Trophoblast cell (in vitro differentiated cells and primary cell): ENCODE measurements around the gene RASIP1.

Experiments used
- DNase-seq, 2 donors: peaks; one replicate each; pipeline ENCODE4 v3.0.0-alpha.2; 2016
- H2AFZ ChIP-seq: 2 replicates; pipeline ENCODE4 v1.6.1; 2013; ENCODE audit warnings: low read length, moderate library complexity, mild to moderate bottlenecking; ENCODE audit not compliant: insufficient read depth, poor library complexity
- H2AK5ac ChIP-seq: 2 replicates; pipeline ENCODE4 v1.6.1; 2013; ENCODE audit warnings: mild to moderate bottlenecking, low read length
- H2BK120ac ChIP-seq: 2 replicates; pipeline ENCODE4 v1.6.1; 2013; ENCODE audit warnings: low read length, mild to moderate bottlenecking, moderate library complexity; ENCODE audit not compliant: insufficient read depth, poor library complexity
- H2BK12ac ChIP-seq: 2 replicates; pipeline ENCODE4 v1.6.1; 2013; ENCODE audit warnings: mild to moderate bottlenecking, low read length, moderate library complexity
- H2BK5ac ChIP-seq: 2 replicates; pipeline ENCODE4 v1.6.1; 2013; ENCODE audit warnings: low read length, low read depth, moderate library complexity, mild to moderate bottlenecking; ENCODE audit not compliant: poor library complexity
- H3K14ac ChIP-seq: 2 replicates; pipeline ENCODE4 v1.6.1; 2013; ENCODE audit warnings: mild to moderate bottlenecking, low read length
- H3K18ac ChIP-seq: 2 replicates; pipeline ENCODE4 v1.6.1; 2013; ENCODE audit warnings: mild to moderate bottlenecking, low read length
- H3K23ac ChIP-seq: 2 replicates; pipeline ENCODE4 v1.6.1; 2013; ENCODE audit warnings: low read length
- H3K27ac ChIP-seq: 2 replicates; pipeline ENCODE4 v1.5.1; 2013; ENCODE audit warnings: low read depth, mild to moderate bottlenecking, inconsistent platforms, low read length, moderate library complexity
- H3K27me3 ChIP-seq: 2 replicates; pipeline ENCODE4 v1.6.1; 2013; ENCODE audit warnings: inconsistent platforms, mild to moderate bottlenecking, low read length, moderate library complexity; ENCODE audit not compliant: insufficient read depth
- H3K36me3 ChIP-seq, 2 experiments: 1 replicate in 1 of 2; 2 replicates in 1 of 2; pipeline ENCODE4 v1.6.1; 2013; ENCODE audit warnings: low read length in 2 of 2, mild to moderate bottlenecking in 2 of 2, moderate library complexity in 1 of 2; ENCODE audit not compliant: insufficient read depth in 2 of 2, control insufficient read depth in 1 of 2
- H3K4ac ChIP-seq: 2 replicates; pipeline ENCODE4 v1.6.1; 2013; ENCODE audit warnings: low read depth, mild to moderate bottlenecking, low read length, moderate library complexity
- H3K4me1 ChIP-seq, 2 experiments: 1 replicate in 1 of 2; 2 replicates in 1 of 2; pipeline ENCODE4 v1.6.1; 2013; ENCODE audit warnings: low read length in 2 of 2, mild to moderate bottlenecking in 2 of 2, moderate library complexity in 1 of 2; ENCODE audit not compliant: insufficient read depth in 2 of 2, control insufficient read depth in 1 of 2
- H3K4me2 ChIP-seq: 2 replicates; pipeline ENCODE4 v1.6.1; 2013; ENCODE audit warnings: inconsistent platforms, mild to moderate bottlenecking, low read length, moderate library complexity
- H3K4me3 ChIP-seq: 2 replicates; pipeline ENCODE4 v1.5.1; 2013; ENCODE audit warnings: mild to moderate bottlenecking, low read depth, low read length, inconsistent platforms
- H3K79me1 ChIP-seq: one replicate; pipeline ENCODE4 v1.6.1; 2013; ENCODE audit warnings: low read length
- H3K79me2 ChIP-seq: 2 replicates; pipeline ENCODE4 v1.6.1; 2013; ENCODE audit warnings: low read length, mild to moderate bottlenecking; ENCODE audit not compliant: control insufficient read depth, insufficient read depth, poor library complexity
- H3K9ac ChIP-seq: 2 replicates; pipeline ENCODE4 v1.6.1; 2013; ENCODE audit warnings: mild to moderate bottlenecking, low read length
- H3K9me3 ChIP-seq: 2 replicates; pipeline ENCODE4 v1.6.1; 2013; ENCODE audit warnings: low read depth, mild to moderate bottlenecking, control low read depth, inconsistent platforms, low read length; ENCODE audit not compliant: insufficient read depth
- H4K12ac ChIP-seq: 2 replicates; pipeline ENCODE4 v1.6.1; 2013; ENCODE audit warnings: low read depth, mild to moderate bottlenecking, low read length, moderate library complexity
- H4K8ac ChIP-seq: 2 replicates; pipeline ENCODE4 v1.6.1; 2013; ENCODE audit warnings: low read depth, mild to moderate bottlenecking, low read length, moderate library complexity
- H4K91ac ChIP-seq: one replicate; pipeline ENCODE4 v1.6.1; 2013; ENCODE audit warnings: low read depth, mild to moderate bottlenecking, low read length, moderate library complexity
- WGBS: extraction: QIAGEN DNeasy Blood & Tissue Kit; methylation state at CpG from one replicate; pipeline ENCODE4 v1.1.7; 2013; ENCODE audit warnings: missing lambda C conversion rate; ENCODE audit not compliant: insufficient read length, insufficient coverage; ENCODE audit errors: extremely low coverage; 5-methylcytosine and 5-hydroxymethylcytosine counted together

Gene RASIP1

DNA sequence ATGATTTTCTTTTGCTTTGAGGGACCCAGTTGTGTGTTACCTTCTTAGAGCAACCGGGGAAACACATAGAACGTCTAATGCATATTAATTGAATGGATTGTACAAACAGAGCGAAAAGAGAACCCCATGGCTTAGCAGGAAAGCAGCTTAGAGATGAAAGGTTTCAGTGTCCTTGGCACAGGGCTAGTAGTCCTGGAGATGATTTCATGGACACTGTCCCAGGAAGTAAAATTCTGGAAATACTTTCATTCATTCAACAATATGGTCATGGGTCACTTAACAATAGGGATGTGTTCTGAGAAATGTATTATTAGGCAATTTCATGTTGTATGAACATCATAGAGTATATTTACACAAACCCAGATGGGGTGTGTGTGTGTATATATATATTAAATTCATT, 54.3 kb downstream of the RASIP1 start:
- Histone ChIP-seq H3K4me3 (no peak overlapping the region), H3K14ac (no peak overlapping the region), H4K12ac (no peak overlapping the region), H3K23ac (no peak overlapping the region), H2BK12ac (no peak overlapping the region), H3K36me3 (no peaks in the 10 kb centered on the region), H3K79me2 (no peaks in the 10 kb centered on the region), H3K4me2 (no peak overlapping the region), H2AFZ (no peak overlapping the region), H2AK5ac (no peak overlapping the region), H3K9me3 (no peaks in the 10 kb centered on the region), H3K4ac (no peak overlapping the region), H3K18ac (no peak overlapping the region), H2BK5ac (no peak overlapping the region), H3K27me3 (no peaks in the 10 kb centered on the region), H4K8ac (no peak overlapping the region), H4K91ac (no peak overlapping the region), H2BK120ac (no peak overlapping the region), H3K4me1 (no peaks in the 10 kb centered on the region), H3K27ac (no peak overlapping the region), H3K9ac (no peak overlapping the region), H3K79me1 (no peaks in the 10 kb centered on the region)
- WGBS: no CpG with 5 or more reads among the region's 3 CpGs
- DNase-seq: no peak

DNA sequence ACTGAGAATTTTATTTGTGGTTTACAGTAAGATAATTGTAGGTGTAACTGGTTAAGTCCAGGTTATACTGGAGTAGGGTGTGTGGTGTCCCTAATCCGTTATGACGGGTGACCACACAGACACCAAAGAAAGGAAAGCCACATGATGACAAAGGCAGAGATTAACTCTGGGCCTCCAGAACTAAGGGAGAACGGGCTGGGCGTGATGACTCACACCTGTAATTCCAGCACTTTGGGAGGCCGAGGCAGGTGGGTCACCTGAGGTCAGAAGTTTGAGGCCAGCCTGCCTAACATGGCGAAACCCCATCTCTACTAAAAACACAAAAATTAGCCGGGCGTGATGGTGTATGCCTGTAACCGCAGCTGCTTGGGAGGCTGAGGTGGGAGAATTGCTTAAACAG, 54.8 kb downstream of the RASIP1 start:
- no peak overlapping the region for H3K9ac ChIP-seq
- no peak overlapping the region for H3K18ac ChIP-seq
- no peak overlapping the region for H2BK12ac ChIP-seq
- H3K36me3 ChIP-seq: no peaks in the 10 kb centered on the region
- no peak overlapping the region for H4K12ac ChIP-seq
- H3K27me3 ChIP-seq: no peaks in the 10 kb centered on the region
- H2BK5ac ChIP-seq: no peak overlapping the region
- H3K27ac ChIP-seq: no peak overlapping the region
- no peak overlapping the region for H2AFZ ChIP-seq
- H2BK120ac ChIP-seq: no peak overlapping the region
- H4K91ac ChIP-seq: no peak overlapping the region
- H4K8ac ChIP-seq: no peak overlapping the region
- no peak overlapping the region for H2AK5ac ChIP-seq
- DNase-seq: peak; percentile 44 to 46
- H3K14ac ChIP-seq: no peak overlapping the region
- no peaks in the 10 kb centered on the region for H3K4me1 ChIP-seq
- H3K79me1 ChIP-seq: no peaks in the 10 kb centered on the region
- no peak overlapping the region for H3K23ac ChIP-seq
- H3K79me2 ChIP-seq: no peaks in the 10 kb centered on the region
- WGBS: no CpG with 5 or more reads among the region's 9 CpGs
- no peak overlapping the region for H3K4me3 ChIP-seq
- H3K4me2 ChIP-seq: no peak overlapping the region
- no peak overlapping the region for H3K4ac ChIP-seq
- no peaks in the 10 kb centered on the region for H3K9me3 ChIP-seq

DNA sequence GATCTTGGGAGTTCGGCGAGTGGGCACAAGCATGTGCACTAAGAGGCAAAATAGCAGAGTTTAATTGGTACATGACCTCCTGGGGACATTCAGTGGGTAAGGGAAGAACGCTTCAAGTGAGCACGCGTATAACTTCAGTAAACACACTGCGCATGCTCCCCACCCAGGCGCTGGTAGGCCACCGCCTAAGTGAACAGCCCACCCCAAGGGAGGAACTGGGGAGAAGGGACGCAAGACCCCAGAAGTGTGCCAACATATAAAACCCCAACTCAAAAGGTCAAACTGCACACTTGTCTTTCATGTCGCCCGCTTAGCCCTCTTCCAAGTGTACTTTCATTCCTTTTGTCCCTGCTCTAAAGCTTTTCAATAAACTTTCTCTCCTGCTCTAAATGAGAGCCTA, 57.1 kb downstream of the RASIP1 start:
- WGBS: no CpG with 5 or more reads among the region's 11 CpGs
- Histone ChIP-seq H3K4me1 (no peaks in the 10 kb centered on the region), H4K8ac (no peak overlapping the region), H2BK120ac (no peak overlapping the region), H3K9ac (no peak overlapping the region), H3K79me2 (no peaks in the 10 kb centered on the region), H3K14ac (no peak overlapping the region), H3K79me1 (no peaks in the 10 kb centered on the region), H2AFZ (no peak overlapping the region), H2BK5ac (no peak overlapping the region), H2AK5ac (no peak overlapping the region), H3K27me3 (no peaks in the 10 kb centered on the region), H3K4me2 (no peak overlapping the region), H3K4me3 (no peak overlapping the region), H3K36me3 (no peaks in the 10 kb centered on the region), H4K91ac (no peak overlapping the region), H3K23ac (no peak overlapping the region), H3K4ac (no peak overlapping the region), H4K12ac (no peak overlapping the region), H2BK12ac (no peak overlapping the region), H3K27ac (no peak overlapping the region), H3K9me3 (no peaks in the 10 kb centered on the region), H3K18ac (no peak overlapping the region)
- DNase-seq: peak; percentile 48 to 72

DNA sequence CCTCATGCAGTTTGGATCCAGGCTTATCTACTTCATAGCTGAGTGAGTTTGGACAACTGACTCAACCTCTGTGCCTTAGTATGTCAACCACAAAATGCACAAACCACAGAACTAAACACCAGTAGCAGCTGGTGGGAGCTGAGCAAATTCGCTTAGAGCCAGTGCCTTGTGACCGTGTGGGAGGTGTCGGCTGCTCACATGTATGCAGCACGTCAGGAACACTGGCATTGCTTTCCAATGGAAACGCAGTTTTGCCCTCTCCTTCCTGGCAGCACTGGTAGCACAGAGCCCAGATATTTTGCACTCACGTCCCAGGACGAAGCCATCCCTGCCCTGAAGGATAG, 59.3 kb downstream of the RASIP1 start:
- no peak overlapping the region for H4K91ac ChIP-seq
- no peaks in the 10 kb centered on the region for H3K4me1 ChIP-seq
- H3K79me2 ChIP-seq: no peaks in the 10 kb centered on the region
- H2BK12ac ChIP-seq: no peak overlapping the region
- no peak overlapping the region for H4K12ac ChIP-seq
- no peak overlapping the region for H2AFZ ChIP-seq
- H3K9me3 ChIP-seq: no peaks in the 10 kb centered on the region
- H3K79me1 ChIP-seq: no peaks in the 10 kb centered on the region
- no peak overlapping the region for H3K4me3 ChIP-seq
- H3K4me2 ChIP-seq: no peak overlapping the region
- H2BK5ac ChIP-seq: no peak overlapping the region
- no peak overlapping the region for H4K8ac ChIP-seq
- no CpG with 5 or more reads among the region's 7 CpGs for WGBS
- no peaks in the 10 kb centered on the region for H3K27me3 ChIP-seq
- H2AK5ac ChIP-seq: no peak overlapping the region
- H3K36me3 ChIP-seq: no peaks in the 10 kb centered on the region
- H3K9ac ChIP-seq: no peak overlapping the region
- no peak overlapping the region for H2BK120ac ChIP-seq
- no peak overlapping the region for H3K14ac ChIP-seq
- DNase-seq: no peak
- H3K27ac ChIP-seq: no peak overlapping the region
- no peak overlapping the region for H3K23ac ChIP-seq
- H3K18ac ChIP-seq: no peak overlapping the region
- H3K4ac ChIP-seq: no peak overlapping the region
